Esophagus squamous epithelium (tissue), 4 donors: ENCODE measurements around the gene LRP5.

ENCODE experiments used
- POLR2A ChIP-seq, 4 donors: fragments of 450-650 bp; IDR thresholded peaks; one replicate each; pipeline ENCODE4 v1.6.1; 2017; ENCODE audit warnings: antibody characterized with exemption in 4 of 4, mild to moderate bottlenecking in 4 of 4, moderate library complexity in 3 of 4
- TF ChIP-seq, protein P1 (sequence below), 6 experiments: fragments of 450-650 bp in 4 of 6; fragments of 200-600 bp in 2 of 6; sonication (generic) in 2 of 6; IDR thresholded peaks; one replicate each; pipeline ENCODE4 v1.5.1; 2016 to 2019; ENCODE audit warnings: antibody characterized with exemption in 6 of 6, mild to moderate bottlenecking in 4 of 6, moderate library complexity in 4 of 6

DNA sequence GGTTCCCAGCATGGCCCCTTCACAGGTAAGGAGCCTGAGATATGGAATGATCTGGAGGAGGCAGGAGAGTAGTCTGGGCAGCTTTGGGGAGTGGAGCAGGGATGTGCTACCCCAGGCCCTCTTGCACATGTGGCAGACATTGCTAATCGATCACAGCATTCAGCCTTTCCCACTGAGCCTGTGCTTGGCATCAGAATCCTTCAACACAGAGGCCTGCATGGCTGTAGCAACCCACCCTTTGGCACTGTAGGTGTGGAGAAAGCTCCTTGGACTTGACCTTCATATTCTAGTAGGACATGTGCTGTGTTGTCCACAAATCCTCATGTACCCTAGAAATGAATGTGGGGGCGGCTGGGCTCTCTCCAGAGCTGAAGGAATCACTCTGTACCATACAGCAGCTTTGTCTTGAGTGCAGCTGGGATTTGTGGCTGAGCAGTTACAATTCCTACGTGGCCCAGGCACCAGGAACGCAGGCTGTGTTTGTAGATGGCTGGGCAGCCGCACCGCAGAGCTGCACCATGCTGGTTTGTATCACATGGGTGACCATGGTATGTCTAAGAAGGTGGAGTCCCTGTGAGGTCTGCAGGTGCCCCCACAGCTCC, 126.4 kb downstream of the LRP5 start:
- TF ChIP-seq, protein P1, sequence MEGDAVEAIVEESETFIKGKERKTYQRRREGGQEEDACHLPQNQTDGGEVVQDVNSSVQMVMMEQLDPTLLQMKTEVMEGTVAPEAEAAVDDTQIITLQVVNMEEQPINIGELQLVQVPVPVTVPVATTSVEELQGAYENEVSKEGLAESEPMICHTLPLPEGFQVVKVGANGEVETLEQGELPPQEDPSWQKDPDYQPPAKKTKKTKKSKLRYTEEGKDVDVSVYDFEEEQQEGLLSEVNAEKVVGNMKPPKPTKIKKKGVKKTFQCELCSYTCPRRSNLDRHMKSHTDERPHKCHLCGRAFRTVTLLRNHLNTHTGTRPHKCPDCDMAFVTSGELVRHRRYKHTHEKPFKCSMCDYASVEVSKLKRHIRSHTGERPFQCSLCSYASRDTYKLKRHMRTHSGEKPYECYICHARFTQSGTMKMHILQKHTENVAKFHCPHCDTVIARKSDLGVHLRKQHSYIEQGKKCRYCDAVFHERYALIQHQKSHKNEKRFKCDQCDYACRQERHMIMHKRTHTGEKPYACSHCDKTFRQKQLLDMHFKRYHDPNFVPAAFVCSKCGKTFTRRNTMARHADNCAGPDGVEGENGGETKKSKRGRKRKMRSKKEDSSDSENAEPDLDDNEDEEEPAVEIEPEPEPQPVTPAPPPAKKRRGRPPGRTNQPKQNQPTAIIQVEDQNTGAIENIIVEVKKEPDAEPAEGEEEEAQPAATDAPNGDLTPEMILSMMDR (IDR thresholded peaks at IDR 0.05): no peak
- no peak for TF ChIP-seq POLR2A (IDR thresholded peaks at IDR 0.05)
